ENCODE data around the gene SLC9A9.

The SLC9A9 gene

GRCh38 chr3:143507735-143508580 lies 340.3 kb downstream of the SLC9A9 start:
- H3K36me3 ChIP-seq: no peaks in the 10 kb centered on the region
- TF ChIP-seq CTCF (IDR thresholded peaks at IDR 0.05; ENCODE audit: low read depth, low read length): no peak
- no peak overlapping the region for H3K4me3 ChIP-seq (ENCODE audit: low read depth, low read length)
- H3K4me1 ChIP-seq: no peaks in the 10 kb centered on the region
- H3K27me3 ChIP-seq: no peaks in the 10 kb centered on the region
- no peaks in the 10 kb centered on the region for H3K9me3 ChIP-seq
- no peak for DNase-seq

GRCh38 chr3:143506190-143506589 lies 342.1 kb downstream of the SLC9A9 start:
- Histone ChIP-seq H3K4me1 (no peaks in the 10 kb centered on the region), H3K27me3 (no peaks in the 10 kb centered on the region), H3K9me3 (no peaks in the 10 kb centered on the region), H3K36me3 (no peaks in the 10 kb centered on the region), H3K4me3 (ENCODE audit: low read depth, low read length) (no peak overlapping the region)
- no peak for TF ChIP-seq CTCF (IDR thresholded peaks at IDR 0.05; ENCODE audit: low read depth, low read length)
- no peak for DNase-seq

GRCh38 chr3:143503325-143503885 lies 344.9 kb downstream of the SLC9A9 start:
- H3K4me3 ChIP-seq (ENCODE audit: low read depth, low read length): no peak overlapping the region
- H3K36me3 ChIP-seq: no peaks in the 10 kb centered on the region
- no peak for DNase-seq
- no peaks in the 10 kb centered on the region for H3K4me1 ChIP-seq
- H3K27me3 ChIP-seq: no peaks in the 10 kb centered on the region
- no peak for TF ChIP-seq CTCF (IDR thresholded peaks at IDR 0.05; ENCODE audit: low read depth, low read length)
- no peaks in the 10 kb centered on the region for H3K9me3 ChIP-seq

GRCh38 chr3:143502081-143502480 lies 346.2 kb downstream of the SLC9A9 start:
- no peaks in the 10 kb centered on the region for H3K27me3 ChIP-seq
- H3K4me1 ChIP-seq: no peaks in the 10 kb centered on the region
- H3K36me3 ChIP-seq: no peaks in the 10 kb centered on the region
- TF ChIP-seq CTCF (IDR thresholded peaks at IDR 0.05; ENCODE audit: low read depth, low read length): no peak
- H3K9me3 ChIP-seq: no peaks in the 10 kb centered on the region
- no peak for DNase-seq
- no peak overlapping the region for H3K4me3 ChIP-seq (ENCODE audit: low read depth, low read length)

- Histone ChIP-seq H3K4me1 (peaks cover 11% of the 10 kb centered on the region), H3K27me3 (no peaks in the 10 kb centered on the region), H3K9me3 (no peaks in the 10 kb centered on the region), H3K36me3 (no peaks in the 10 kb centered on the region), H3K4me3 (ENCODE audit: low read depth, low read length) (no peak overlapping the region)
- no peak for DNase-seq
- TF ChIP-seq CTCF (IDR thresholded peaks at IDR 0.05; ENCODE audit: low read depth, low read length): no peak
Observed at GRCh38 chr3:143497382-143497781, 350.9 kb downstream of the SLC9A9 start.

- H3K4me1 ChIP-seq: peaks cover 13% of the 10 kb centered on the region
- H3K36me3 ChIP-seq: no peaks in the 10 kb centered on the region
- H3K4me3 ChIP-seq (ENCODE audit: low read depth, low read length): no peak overlapping the region
- DNase-seq: no peak
- H3K9me3 ChIP-seq: no peaks in the 10 kb centered on the region
- H3K27me3 ChIP-seq: no peaks in the 10 kb centered on the region
- TF ChIP-seq CTCF (IDR thresholded peaks at IDR 0.05; ENCODE audit: low read depth, low read length): no peak
Observed at GRCh38 chr3:143496191-143496590, 352.1 kb downstream of the SLC9A9 start.

All from BE2C (cell line).